Loucy (cell line): Measurements from ENCODE around the gene MMP24.

Experiments used
- CTCF ChIP-seq: fragments of 200-600 bp; sonication (generic); conservative IDR thresholded peaks from 2 replicates; pipeline ENCODE4 v1.5.1; 2014; ENCODE audit warnings: mild to moderate bottlenecking, antibody characterized with exemption, low read length
- EZH2phosphoT487 ChIP-seq: fragments of 200-600 bp; IDR thresholded peaks from 2 replicates; pipeline ENCODE4 v1.6.1; 2018; ENCODE audit warnings: antibody characterized with exemption, mild to moderate bottlenecking, moderate library complexity, borderline replicate concordance

- no peak for TF ChIP-seq CTCF
- no peak for TF ChIP-seq EZH2phosphoT487
These were observed 65.4 kb downstream of the MMP24 start, which contains the start of gene FAM83C for GRCh38 chr20:35291654-35292503.
